Measurements from ENCODE around the gene MYO18B.

The MYO18B gene

GRCh38 chr22:25845985-25846745 is 104.2 kb downstream of the MYO18B start:
- H3K9ac ChIP-seq (ENCODE audit: low read length), result no peak overlapping the region
- H3K4me1 ChIP-seq (ENCODE audit: low read length), result peaks cover 5% of the 10 kb centered on the region; the same call in 1 of the 2 replicates
- peaks cover 71% of the 10 kb centered on the region for H3K36me3 ChIP-seq (replicated peaks; ENCODE audit: low read depth, low read length)
- TF ChIP-seq EZH2phosphoT487 (IDR thresholded peaks at IDR 0.05; ENCODE audit: low read depth), result no peak
- no peak for TF ChIP-seq CTCF (IDR thresholded peaks at IDR 0.05; ENCODE audit: low read depth, low read length)
- H2AFZ ChIP-seq (ENCODE audit: low read depth, low read length), result no peak overlapping the region
- no peak overlapping the region for H3K4me3 ChIP-seq (ENCODE audit: low read length)
- H3K4me2 ChIP-seq (ENCODE audit: low read length), result no peak overlapping the region
- no peak overlapping the region for H3K27ac ChIP-seq (ENCODE audit: low read length)
- H3K27me3 ChIP-seq (ENCODE audit: low read depth, low read length), result no peaks in the 10 kb centered on the region
- H4K20me1 ChIP-seq (ENCODE audit: insufficient read depth, low read length), result no peaks in the 10 kb centered on the region
- no peaks in the 10 kb centered on the region for H3K79me2 ChIP-seq (ENCODE audit: low read length)
- no peaks in the 10 kb centered on the region for H3K9me3 ChIP-seq (ENCODE audit: insufficient read depth, low read length)

DNA sequence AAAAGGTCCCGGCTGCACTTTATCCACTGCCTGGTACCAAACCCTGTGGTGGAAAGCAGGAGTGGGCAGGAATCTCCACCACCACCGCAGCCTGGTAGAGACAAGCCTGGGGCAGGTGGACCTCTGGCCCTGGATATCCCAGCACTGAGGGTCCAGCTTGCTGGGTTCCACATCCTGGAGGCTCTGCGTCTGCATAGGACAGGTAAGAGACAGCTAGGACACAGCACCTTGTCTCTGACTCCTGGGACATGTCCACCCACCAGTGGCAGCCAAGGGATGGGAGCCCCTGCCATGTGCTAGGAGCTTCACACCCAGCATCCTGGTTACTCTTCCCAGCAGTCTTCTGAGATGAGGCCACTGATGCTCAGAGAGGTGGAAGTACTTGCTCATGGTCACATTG is 105.5 kb downstream of the MYO18B start:
- Histone ChIP-seq H3K27ac (ENCODE audit: low read length) (no peak overlapping the region), H3K36me3 (replicated peaks; ENCODE audit: low read depth, low read length) (peaks cover 76% of the 10 kb centered on the region)

DNA sequence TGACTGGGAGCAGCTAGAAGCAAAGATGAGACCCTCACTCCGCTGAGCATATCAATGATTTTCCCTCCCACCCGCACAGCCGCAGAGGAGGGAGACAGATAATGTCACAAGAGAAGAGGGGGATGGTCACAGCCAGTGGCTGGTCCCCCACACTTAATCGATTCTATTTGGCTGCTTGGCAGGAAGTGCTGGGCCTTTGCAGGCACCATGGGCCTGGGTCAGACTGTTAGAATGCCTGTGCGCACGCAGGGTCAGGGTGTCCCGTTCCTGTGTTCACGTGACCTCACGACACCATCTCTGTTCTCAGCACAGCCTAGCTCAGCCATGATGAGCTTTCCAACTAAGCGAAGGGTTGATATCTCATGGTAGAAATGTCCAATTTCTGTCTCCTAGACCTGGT is 107.0 kb downstream of the MYO18B start:
- H3K79me2 ChIP-seq (ENCODE audit: low read length), result no peaks in the 10 kb centered on the region
- H3K4me2 ChIP-seq (ENCODE audit: low read length), result no peak overlapping the region
- H3K27me3 ChIP-seq (ENCODE audit: low read depth, low read length), result no peaks in the 10 kb centered on the region
- no peak overlapping the region for H3K27ac ChIP-seq (ENCODE audit: low read length)
- H3K4me3 ChIP-seq (ENCODE audit: low read length), result no peak overlapping the region
- H3K9me3 ChIP-seq (ENCODE audit: insufficient read depth, low read length), result no peaks in the 10 kb centered on the region
- H2AFZ ChIP-seq (ENCODE audit: low read depth, low read length), result no peak overlapping the region
- no peak for TF ChIP-seq CTCF (IDR thresholded peaks at IDR 0.05; ENCODE audit: low read depth, low read length)
- TF ChIP-seq EZH2phosphoT487 (IDR thresholded peaks at IDR 0.05; ENCODE audit: low read depth), result no peak
- peaks cover 33% of the 10 kb centered on the region for H3K4me1 ChIP-seq (ENCODE audit: low read length)
- H3K36me3 ChIP-seq (replicated peaks; ENCODE audit: low read depth, low read length), result peaks cover 65% of the 10 kb centered on the region
- no peak overlapping the region for H3K9ac ChIP-seq (ENCODE audit: low read length)
- H4K20me1 ChIP-seq (ENCODE audit: insufficient read depth, low read length), result no peaks in the 10 kb centered on the region

More for the DNA sequence above, 105.5 kb downstream of the MYO18B start:
- H3K9me3 ChIP-seq (ENCODE audit: insufficient read depth, low read length), result no peaks in the 10 kb centered on the region
- H3K4me2 ChIP-seq (ENCODE audit: low read length), result no peak overlapping the region
- TF ChIP-seq CTCF (IDR thresholded peaks at IDR 0.05; ENCODE audit: low read depth, low read length) (no peak), EZH2phosphoT487 (IDR thresholded peaks at IDR 0.05; ENCODE audit: low read depth) (no peak)
- peaks cover 18% of the 10 kb centered on the region for H3K4me1 ChIP-seq (ENCODE audit: low read length)
- no peaks in the 10 kb centered on the region for H3K79me2 ChIP-seq (ENCODE audit: low read length)
- no peak overlapping the region for H2AFZ ChIP-seq (ENCODE audit: low read depth, low read length)
- no peaks in the 10 kb centered on the region for H4K20me1 ChIP-seq (ENCODE audit: insufficient read depth, low read length)
- no peak overlapping the region for H3K4me3 ChIP-seq (ENCODE audit: low read length)
- H3K27me3 ChIP-seq (ENCODE audit: low read depth, low read length), result no peaks in the 10 kb centered on the region
- no peak overlapping the region for H3K9ac ChIP-seq (ENCODE audit: low read length)

DNA sequence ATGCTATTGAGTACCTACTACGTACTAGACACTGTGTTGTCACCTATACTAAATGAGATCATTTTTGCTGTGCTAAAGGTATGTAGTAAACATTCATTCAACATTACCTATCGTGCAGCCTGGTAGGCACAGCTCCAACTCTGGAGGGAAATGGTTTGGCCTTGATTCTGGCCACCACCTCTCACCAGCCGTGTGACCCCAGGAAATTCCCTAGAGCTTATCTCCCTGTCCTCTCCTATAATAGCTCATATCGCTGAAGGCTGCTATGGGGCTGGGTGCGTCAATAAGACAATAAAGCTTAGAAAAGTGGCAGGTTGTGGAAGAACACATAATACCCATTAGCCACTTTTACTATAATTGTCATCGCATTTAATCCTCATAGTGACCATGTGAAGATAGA is 107.5 kb downstream of the MYO18B start:
- H3K27me3 ChIP-seq (ENCODE audit: low read depth, low read length), result no peaks in the 10 kb centered on the region
- no peak overlapping the region for H3K4me3 ChIP-seq (ENCODE audit: low read length)
- H3K79me2 ChIP-seq (ENCODE audit: low read length), result no peaks in the 10 kb centered on the region
- no peaks in the 10 kb centered on the region for H4K20me1 ChIP-seq (ENCODE audit: insufficient read depth, low read length)
- peaks cover 64% of the 10 kb centered on the region for H3K36me3 ChIP-seq (replicated peaks; ENCODE audit: low read depth, low read length)
- no peak overlapping the region for H3K27ac ChIP-seq (ENCODE audit: low read length)
- no peak overlapping the region for H3K9ac ChIP-seq (ENCODE audit: low read length)
- no peak overlapping the region for H3K4me2 ChIP-seq (ENCODE audit: low read length)
- peaks cover 38% of the 10 kb centered on the region for H3K4me1 ChIP-seq (ENCODE audit: low read length)
- no peaks in the 10 kb centered on the region for H3K9me3 ChIP-seq (ENCODE audit: insufficient read depth, low read length)
- no peak overlapping the region for H2AFZ ChIP-seq (ENCODE audit: low read depth, low read length)
- TF ChIP-seq CTCF (IDR thresholded peaks at IDR 0.05; ENCODE audit: low read depth, low read length) (no peak), EZH2phosphoT487 (IDR thresholded peaks at IDR 0.05; ENCODE audit: low read depth) (no peak)
